Right lobe of liver (tissue), 6 donors: ENCODE data around the gene KCND2. TPM values are rescaled to one million over a fixed set of nuclear protein-coding genes. Genes with fewer than 3 reads are reported as not detected.
"Not testable (repeated sequence)": the region's sequence is repeated elsewhere in the genome, so short reads cannot be mapped to it uniquely, and the experiment has no call there.

Experiments
- ATAC-seq, 4 donors: fragments of 200-7000 bp; cut with Tn5 transposase; one replicate each; pipeline ENCODE4 v1.9.1; 2020; ENCODE audit warnings: mild to moderate bottlenecking in 4 of 4, moderate library complexity in 4 of 4
- DNase-seq, 3 donors: peaks; one replicate each; pipeline ENCODE4 v3.0.0-alpha.2; 2020
- H3K27ac ChIP-seq, 3 donors: fragments of 200-600 bp; one replicate each; pipeline ENCODE4 v1.8.0; 2022
- H3K27me3 ChIP-seq, 2 donors: fragments of 200-600 bp; one replicate each; pipeline ENCODE4 v1.8.0; 2022
- H3K36me3 ChIP-seq, 4 donors: fragments of 200-600 bp; sonication (generic) in 1 of 4; one replicate each; pipeline versions ENCODE4 v1.5.1 to v1.8.0; 2017 to 2022; ENCODE audit warnings: control low read depth in 1 of 4
- H3K4me1 ChIP-seq, 4 donors: fragments of 200-600 bp; sonication (generic) in 1 of 4; one replicate each; pipeline versions ENCODE4 v1.5.1 to v1.8.0; 2017 to 2022; ENCODE audit warnings: control low read depth in 1 of 4
- H3K4me3 ChIP-seq, 3 donors: fragments of 200-600 bp; one replicate each; pipeline ENCODE4 v1.8.0; 2022
- H3K9me3 ChIP-seq, 4 donors: fragments of 200-600 bp; sonication (generic) in 1 of 4; one replicate each; pipeline versions ENCODE4 v1.5.1 to v1.8.0; 2017 to 2022; ENCODE audit warnings: control low read depth in 1 of 4
- CTCF ChIP-seq, 4 donors: fragments of 200-600 bp in 3 of 4; fragments of 450-650 bp in 1 of 4; IDR thresholded peaks; one replicate each; pipeline versions ENCODE4 v1.5.1 to v1.8.0; 2016 to 2022; ENCODE audit warnings: antibody characterized with exemption in 4 of 4, mild to moderate bottlenecking in 2 of 4
- POLR2A ChIP-seq: fragments of 450-650 bp; IDR thresholded peaks from one replicate; pipeline ENCODE4 v1.6.1; 2017; ENCODE audit warnings: antibody characterized with exemption, mild to moderate bottlenecking
- WGBS: methylation state at CpG from one replicate; pipeline ENCODE4 v1.1.6; 2018; ENCODE audit warnings: low coverage, low lambda C conversion rate; ENCODE audit not compliant: insufficient coverage; ENCODE audit errors: missing lambda C conversion rate; 5-methylcytosine and 5-hydroxymethylcytosine counted together
- intact Hi-C, 2 donors: fragments of 100-400 bp; cut with DNase I; formaldehyde crosslinking; loops; one replicate each; pipeline versions ENCODE4 v1.11.2 to v1.14.1; 2022
- total RNA-seq, 6 experiments: library from RNA; depleted of rRNA in 2 of 6; stranded (reverse); fragments of >200 nt in 2 of 6; fragmentation: NEBNext Ultra II Directional in 3 of 6; extraction: Animal tissue kit (Norgen Biotek cat#: 25700) in 3 of 6; gene quantifications; one replicate each; pipeline versions ENCODE4 v1.1.0 to v1.2.4, GENCODE V29; 2016 to 2023
- donor health status: DM: no; HTN: yes; CAD: no.
- donor health status: DM: no; HTN: no; CAD: no.
- donor health status: DM: no; HTN: no; CAD: no.
- donor health status: DM: no; HTN: yes; CAD: no.
- donor health status: DM: no; HTN: yes; CAD: no.

The KCND2 gene
- total RNA-seq, 6 experiments from 2014 or later, result 0.04 to 0.49 TPM; not detected in 4

GRCh38 chr7:120700796-120701195, 427.8 kb downstream of the KCND2 start:
- TF ChIP-seq CTCF (IDR thresholded peaks at IDR 0.05), result no peak
- TF ChIP-seq POLR2A, result no peak
- Histone ChIP-seq H3K4me3 (no peak overlapping the region), H3K9me3 (no peaks in the 10 kb centered on the region), H3K27me3 (no peaks in the 10 kb centered on the region), H3K4me1 (no peaks in the 10 kb centered on the region), H3K27ac (no peak overlapping the region), H3K36me3 (no peaks in the 10 kb centered on the region)
- intact Hi-C loops, result no loop called here
- DNase-seq, result no peak
- WGBS, result 76% methylated on average over 2 of the region's 2 CpGs
- ATAC-seq, result no peak

- H3K9me3 ChIP-seq, H3K36me3 ChIP-seq, DNase-seq, H3K4me1 ChIP-seq, intact Hi-C loops, H3K4me3 ChIP-seq, H3K27me3 ChIP-seq, H3K27ac ChIP-seq, ATAC-seq: not testable (repeated sequence)
- WGBS, result 92% methylated on average over 1 of the region's 1 CpG
These were observed 429.4 kb downstream of the KCND2 start for GRCh38 chr7:120702408-120702807.

GRCh38 chr7:120703585-120704240, 430.7 kb downstream of the KCND2 start:
- TF ChIP-seq CTCF (IDR thresholded peaks at IDR 0.05) (no peak), POLR2A (no peak)
- 34% methylated on average over 2 of the region's 3 CpGs for WGBS
- intact Hi-C loops, result no loop called here
- Histone ChIP-seq H3K4me1 (no peaks in the 10 kb centered on the region), H3K36me3 (no peaks in the 10 kb centered on the region), H3K9me3 (no peaks in the 10 kb centered on the region), H3K4me3 (no peak overlapping the region), H3K27ac (no peak overlapping the region), H3K27me3 (no peaks in the 10 kb centered on the region)
- DNase-seq, result no peak
- ATAC-seq, result peak in 1 of 4 donors; percentile 28

- Histone ChIP-seq H3K4me3 (no peak overlapping the region), H3K4me1 (no peaks in the 10 kb centered on the region), H3K9me3 (no peaks in the 10 kb centered on the region), H3K27me3 (no peaks in the 10 kb centered on the region), H3K27ac (no peak overlapping the region), H3K36me3 (no peaks in the 10 kb centered on the region)
- intact Hi-C loops, result no loop called here
- DNase-seq (no peak), ATAC-seq (no peak)
- TF ChIP-seq CTCF (IDR thresholded peaks at IDR 0.05) (no peak), POLR2A (no peak)
- 38% methylated on average over 1 of the region's 1 CpG for WGBS
These were observed 436.4 kb downstream of the KCND2 start for GRCh38 chr7:120709252-120709971.

GRCh38 chr7:120709972-120710320, 437.0 kb downstream of the KCND2 start:
- 80% methylated on average over 1 of the region's 1 CpG for WGBS
- no peak for ATAC-seq

More at GRCh38 chr7:120709972-120710320, 437.0 kb downstream of the KCND2 start:
- no peak overlapping the region for H3K4me3 ChIP-seq
- intact Hi-C loops, result no loop called here
- no peak for TF ChIP-seq POLR2A
- TF ChIP-seq CTCF (IDR thresholded peaks at IDR 0.05), result no peak
- H3K27me3 ChIP-seq, result no peaks in the 10 kb centered on the region
- no peaks in the 10 kb centered on the region for H3K36me3 ChIP-seq
- no peak overlapping the region for H3K27ac ChIP-seq
- DNase-seq, result no peak
- H3K4me1 ChIP-seq, result no peaks in the 10 kb centered on the region
- H3K9me3 ChIP-seq, result no peaks in the 10 kb centered on the region
